HCT116 (cell line): ENCODE results near the gene TSC22D3. TPM values are rescaled to one million over a fixed set of nuclear protein-coding genes. Genes with fewer than 3 reads are reported as not detected.
A peak's percentile ranks its signal among the peaks of the same experiment; 100 is the strongest.

Experiments used
- ATAC-seq: fragments of 200-7000 bp; cut with Tn5 transposase; 2 replicates; pipeline ENCODE4 v1.9.1; 2020; ENCODE audit warnings: mild to moderate bottlenecking, moderate library complexity
- BruUV-seq: library from RNA; stranded (reverse); fragments of 400-500 nt; replicated peaks from 2 replicates; lab custom pipeline; 2021; lab: Mats Ljungman, UMichigan
- CTCF ChIA-PET: fragments of 300-600 bp; sonication (Branson Sonifier 250); formaldehyde crosslinking; loops from one replicate; lab custom pipeline; 2021; ENCODE audit warnings: antibody characterized with exemption; lab: Charles Lee
- POLR2A ChIA-PET: fragments of 300-600, 350-600 bp; sonication (Branson Sonifier 250); formaldehyde crosslinking; loops from one replicate; lab custom pipeline; 2021; ENCODE audit warnings: antibody characterized with exemption; lab: Charles Lee
- RAD21 ChIA-PET, 2 experiments: fragments of 300-600 bp; sonication (Branson Sonifier 250); formaldehyde crosslinking; loops; one replicate each; lab custom pipeline; 2023; ENCODE audit warnings: low total read pairs in 2 of 2; ENCODE audit not compliant: uncharacterized antibody in 2 of 2, unreplicated experiment in 2 of 2, low non-redundant PET in 1 of 2; lab: Charles Lee
- DNase-seq: peaks from one replicate; pipeline ENCODE4 v3.0.0-alpha.2; 2010; ENCODE audit warnings: low read depth, low spot score
- H2AFZ ChIP-seq: fragments of 200-600 bp; shearing (Covaris generic), sonication (generic); 2 replicates; pipeline ENCODE4 v1.6.1; 2017; ENCODE audit warnings: low read depth, mixed run types, mixed read lengths, antibody characterized with exemption, low read length; ENCODE audit not compliant: poor library complexity, severe bottlenecking
- H3K27ac ChIP-seq: 2 replicates; pipeline ENCODE4 v1.5.1; 2012; ENCODE audit warnings: low read depth, low read length
- H3K27me3 ChIP-seq: fragments of 200-600 bp; sonication (generic); 2 replicates; pipeline ENCODE4 v1.6.1; 2016; ENCODE audit warnings: mixed run types, low read length, mixed read lengths; ENCODE audit not compliant: insufficient read depth
- H3K36me3 ChIP-seq, 2 experiments: fragments of 200-500 bp in 1 of 2; fragments of 200-600 bp in 1 of 2; sonication (Bioruptor generic) in 1 of 2; sonication (generic) in 1 of 2; 2 replicates each; pipeline versions ENCODE4 v1.5.1 to v1.6.1; 2014 to 2016; ENCODE audit warnings: low read length in 2 of 2, inconsistent platforms in 1 of 2, mixed read lengths in 1 of 2, mixed run types in 1 of 2; ENCODE audit not compliant: insufficient read depth in 2 of 2, control insufficient read depth in 1 of 2
- H3K4me1 ChIP-seq, 2 experiments: fragments of 200-600 bp in 1 of 2; sonication (generic) in 1 of 2; 2 replicates each; pipeline versions ENCODE4 v1.5.1 to v1.6.1; 2012 to 2017; ENCODE audit warnings: low read length in 2 of 2, inconsistent platforms in 1 of 2, mild to moderate bottlenecking in 1 of 2, mixed read lengths in 1 of 2, mixed run types in 1 of 2, moderate library complexity in 1 of 2; ENCODE audit not compliant: insufficient read depth in 2 of 2, control insufficient read depth in 1 of 2
- H3K4me2 ChIP-seq: fragments of 200-600 bp; sonication (generic); 2 replicates; pipeline ENCODE4 v1.6.1; 2017; ENCODE audit warnings: mixed run types, low read length, mixed read lengths
- H3K4me3 ChIP-seq, 2 experiments: fragments of 200-600 bp in 1 of 2; sonication (generic) in 1 of 2; replicated peaks in 1 of 2; 2 replicates each; pipeline ENCODE4 v1.5.1; 2011 to 2016; ENCODE audit warnings: low read length in 2 of 2, control low read depth in 1 of 2, low read depth in 1 of 2, mild to moderate bottlenecking in 1 of 2, mixed read lengths in 1 of 2, mixed run types in 1 of 2
- H3K79me2 ChIP-seq: fragments of 200-600 bp; sonication (generic); 2 replicates; pipeline ENCODE4 v1.6.1; 2017; ENCODE audit warnings: mild to moderate bottlenecking, mixed run types, low read length, moderate library complexity, mixed read lengths; ENCODE audit not compliant: insufficient read depth
- H3K9ac ChIP-seq: fragments of 200-600 bp; sonication (generic); 2 replicates; pipeline ENCODE4 v1.6.1; 2016; ENCODE audit warnings: low read length, mixed read lengths
- H3K9me2 ChIP-seq: fragments of 200-600 bp; sonication (generic), shearing (Covaris generic); 2 replicates; pipeline ENCODE4 v1.6.1; 2017; ENCODE audit warnings: mixed run types, mild to moderate bottlenecking, moderate library complexity; ENCODE audit not compliant: insufficient read depth
- H3K9me3 ChIP-seq, 2 experiments: fragments of 200-500 bp in 1 of 2; fragments of 200-600 bp in 1 of 2; sonication (Bioruptor generic) in 1 of 2; sonication (generic) in 1 of 2; 2 replicates each; pipeline ENCODE4 v1.6.1; 2014 to 2017; ENCODE audit warnings: low read length in 2 of 2, mixed read lengths in 2 of 2, inconsistent platforms in 1 of 2, low read depth in 1 of 2, mild to moderate bottlenecking in 1 of 2, mixed run types in 1 of 2, moderate library complexity in 1 of 2; ENCODE audit not compliant: control insufficient read depth in 1 of 2, insufficient read depth in 1 of 2
- H4K20me1 ChIP-seq: fragments of 200-600 bp; sonication (generic), shearing (Covaris generic); 2 replicates; pipeline ENCODE4 v1.6.1; 2017; ENCODE audit warnings: mixed run types, mild to moderate bottlenecking, moderate library complexity; ENCODE audit not compliant: insufficient read depth
- CBX3 ChIP-seq: IDR thresholded peaks from 2 replicates; pipeline ENCODE4 v1.6.1; 2012; ENCODE audit warnings: low read depth
- EGR1 ChIP-seq: IDR thresholded peaks from 2 replicates; pipeline ENCODE4 v1.6.1; 2012; ENCODE audit warnings: low read depth
- JUND ChIP-seq: IDR thresholded peaks from 2 replicates; pipeline ENCODE4 v1.6.1; 2012
- POLR2AphosphoS5 ChIP-seq: IDR thresholded peaks from 2 replicates; pipeline ENCODE4 v1.6.1; 2011; ENCODE audit warnings: mild to moderate bottlenecking, low read depth, low read length, moderate library complexity
- RAD21 ChIP-seq: IDR thresholded peaks from 2 replicates; pipeline ENCODE4 v1.6.1; 2012; ENCODE audit warnings: low read depth, mild to moderate bottlenecking
- SIN3A ChIP-seq: IDR thresholded peaks from 2 replicates; pipeline ENCODE4 v1.6.1; 2012; ENCODE audit warnings: low read depth
- YY1 ChIP-seq: IDR thresholded peaks from 2 replicates; pipeline ENCODE4 v1.6.1; 2011; ENCODE audit warnings: low read length, low read depth, moderate library complexity, mild to moderate bottlenecking; ENCODE audit not compliant: insufficient replicate concordance; ENCODE audit errors: extremely low read depth
- ZFX ChIP-seq: fragments of 450-650 bp; IDR thresholded peaks from 2 replicates; pipeline ENCODE4 v1.6.1; 2017
- intact Hi-C: fragments of 100-400 bp; cut with micrococcal nuclease; formaldehyde crosslinking; loops from 2 replicates; pipeline ENCODE4 v1.10.0; 2022
- total RNA-seq: library from RNA; stranded (reverse); gene quantifications from one replicate; pipeline ENCODE4 v1.2.1, GENCODE V29; 2021; ENCODE audit not compliant: unreplicated experiment
- TF ChIP-seq, protein P1 (sequence below), 3 experiments: fragments of 200-600 bp in 1 of 3; sonication (generic) in 1 of 3; IDR thresholded peaks in 2 of 3; conservative IDR thresholded peaks in 1 of 3; 2 replicates each; pipeline ENCODE4 v1.5.1; 2012 to 2017; ENCODE audit warnings: low read depth in 2 of 3, low read length in 2 of 3, antibody characterized with exemption in 1 of 3, borderline replicate concordance in 1 of 3, control low read depth in 1 of 3, mild to moderate bottlenecking in 1 of 3, mixed read lengths in 1 of 3, mixed run types in 1 of 3, moderate library complexity in 1 of 3; ENCODE audit not compliant: insufficient read depth in 1 of 3
- TF ChIP-seq, protein P2 (sequence below): IDR thresholded peaks from 2 replicates; pipeline ENCODE4 v1.6.1; 2012; ENCODE audit warnings: low read depth
- TF ChIP-seq, protein P3 (sequence below): IDR thresholded peaks from 2 replicates; pipeline ENCODE4 v1.6.1; 2012

Gene TSC22D3
- total RNA-seq, 1 experiment from 2014 or later: 24.6 TPM

DNA sequence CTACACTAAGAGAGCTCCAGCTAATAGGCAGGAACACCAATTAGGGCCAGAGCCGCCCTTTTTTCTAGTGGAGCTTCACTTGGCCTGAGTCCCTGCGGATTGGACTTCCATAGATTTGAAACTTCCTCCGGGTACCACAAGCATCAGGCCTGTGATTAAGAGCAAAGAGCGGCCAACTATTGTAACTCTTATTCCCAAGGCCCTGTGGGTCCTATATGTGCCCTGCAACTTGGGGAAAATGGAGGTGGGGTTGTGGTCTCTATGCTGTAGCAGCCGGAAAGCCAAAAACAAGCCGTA is 1.9 kb upstream of the TSC22D3 start, which contains the start of gene NCBP2L:
Gene NCBP2L (plus strand): TSS at position 198 of the 297 bp plus-strand sequence. CDS start 16,488 bp downstream, outside the sequence.
- POLR2A ChIA-PET: interaction anchor here (1.4 kb wide), 1 partner anchor 104 kb away, joined by 5 read pairs; no protein-coding TSS in a partner anchor
- Histone ChIP-seq H3K79me2 (no peaks in the 10 kb centered on the region), H3K9me3 (no peaks in the 10 kb centered on the region), H3K27ac (no peak within 1 kb of the TSS), H3K9me2 (no peaks in the 10 kb centered on the region), H4K20me1 (no peaks in the 10 kb centered on the region), H3K27me3 (no peaks in the 10 kb centered on the region), H3K9ac (no peak within 1 kb of the TSS), H3K4me2 (peak within 1 kb of the TSS; percentile 78), H3K36me3 (no peaks in the 10 kb centered on the region), H3K4me3 (peak within 1 kb of the TSS; percentile 38 to 55)
- CTCF ChIA-PET: interaction anchor here (0.7 to 3.8 kb wide), 13 partner anchors 10 to 329 kb away, joined by 3 to 45 read pairs (median 5); no protein-coding TSS in a partner anchor
- no TSS peak for BruUV-seq
- DNase-seq (no peak), ATAC-seq (no peak)
- no peak for TF ChIP-seq SIN3A
- no peak for TF ChIP-seq JUND
- TF ChIP-seq CBX3: no peak
- TF ChIP-seq, all 23 proteins: peak for 0
- RAD21 ChIA-PET: interaction anchor here (0.6 to 2.6 kb wide), 11 partner anchors 62 to 752 kb away, joined by 3 to 14 read pairs (median 3); partner anchors contain the start of gene PRPS1 (in 1 of the 2)
- H3K4me1 ChIP-seq: peaks cover 8 to 14% of the 10 kb centered on the region in 2 experiments; a peak in 2 of 4 replicates
- H2AFZ ChIP-seq: peak within 1 kb of the TSS; percentile 94
- intact Hi-C loops: loop anchor here (1.0 to 10.0 kb wide), 7 partner anchors 63 to 753 kb away; no protein-coding TSS in a partner anchor

DNA sequence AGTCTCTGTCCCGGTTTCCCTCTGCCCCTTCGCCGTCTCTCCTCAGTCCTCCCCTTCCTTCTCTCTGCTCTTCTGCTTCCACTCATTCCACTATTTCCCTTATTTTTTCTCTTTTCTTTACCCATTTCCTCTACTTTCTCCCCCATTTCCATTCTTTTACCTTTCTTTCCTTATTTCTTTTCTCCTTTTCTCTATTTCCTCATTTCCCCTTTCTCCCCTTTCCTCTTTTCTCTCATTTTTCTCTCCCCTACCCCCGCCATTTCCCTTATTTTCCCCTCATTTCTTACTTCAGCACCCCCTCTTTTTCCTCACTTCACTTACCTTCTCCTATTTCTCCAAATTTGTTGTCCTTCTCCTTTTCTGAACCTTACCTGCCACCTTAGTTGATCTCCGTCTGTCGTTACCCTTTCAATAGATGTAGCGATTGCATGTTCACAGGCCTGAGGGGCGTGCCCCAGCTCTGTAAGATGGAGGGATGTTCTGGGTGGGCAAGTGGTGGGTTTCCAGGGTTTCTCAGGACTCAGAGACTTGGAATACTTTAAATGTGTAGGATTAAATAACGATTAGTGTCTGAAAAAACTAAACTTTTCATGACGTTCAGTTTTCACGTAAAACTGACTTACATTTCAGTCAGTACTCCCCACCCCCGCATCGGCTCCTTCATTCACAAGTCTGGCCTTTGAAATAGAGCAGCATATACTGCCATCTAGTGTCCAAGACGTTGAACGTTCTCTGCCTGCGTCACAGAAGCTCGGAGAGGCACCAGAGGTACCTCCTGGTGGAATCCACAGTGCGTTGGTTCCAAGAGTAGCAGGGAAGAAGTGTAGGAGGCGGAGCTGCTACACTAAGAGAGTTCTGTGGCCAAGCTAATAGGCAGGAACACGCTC is 1.3 kb upstream of the TSC22D3 start:
- BruUV-seq: no TSS peak
- peak overlapping the region; percentile 94 for H2AFZ ChIP-seq
- peak overlapping the region; percentile 38 to 55 for H3K4me3 ChIP-seq
- H3K4me2 ChIP-seq: peak overlapping the region; percentile 78
- no peaks in the 10 kb centered on the region for H3K36me3 ChIP-seq
- no peaks in the 10 kb centered on the region for H3K9me2 ChIP-seq
- H4K20me1 ChIP-seq: no peaks in the 10 kb centered on the region
- intact Hi-C loops: loop anchor here (1.0 to 10.0 kb wide), 7 partner anchors 62 to 752 kb away; no protein-coding TSS in a partner anchor
- H3K27ac ChIP-seq: no peak overlapping the region
- ChIA-PET RAD21 (interaction anchor here (0.6 to 2.6 kb wide), 11 partner anchors 61 to 751 kb away, joined by 3 to 14 read pairs (median 3); partner anchors contain the start of gene PRPS1 (in 1 of the 2)), CTCF (interaction anchor here (0.7 to 3.8 kb wide), 14 partner anchors 10 to 329 kb away, joined by 3 to 45 read pairs (median 4); no protein-coding TSS in a partner anchor), POLR2A (interaction anchor here (1.4 kb wide), 1 partner anchor 104 kb away, joined by 5 read pairs; no protein-coding TSS in a partner anchor)
- TF ChIP-seq EGR1: peak; percentile 91
- no peak for TF ChIP-seq ZFX
- no peak for TF ChIP-seq YY1
- TF ChIP-seq, protein P1, sequence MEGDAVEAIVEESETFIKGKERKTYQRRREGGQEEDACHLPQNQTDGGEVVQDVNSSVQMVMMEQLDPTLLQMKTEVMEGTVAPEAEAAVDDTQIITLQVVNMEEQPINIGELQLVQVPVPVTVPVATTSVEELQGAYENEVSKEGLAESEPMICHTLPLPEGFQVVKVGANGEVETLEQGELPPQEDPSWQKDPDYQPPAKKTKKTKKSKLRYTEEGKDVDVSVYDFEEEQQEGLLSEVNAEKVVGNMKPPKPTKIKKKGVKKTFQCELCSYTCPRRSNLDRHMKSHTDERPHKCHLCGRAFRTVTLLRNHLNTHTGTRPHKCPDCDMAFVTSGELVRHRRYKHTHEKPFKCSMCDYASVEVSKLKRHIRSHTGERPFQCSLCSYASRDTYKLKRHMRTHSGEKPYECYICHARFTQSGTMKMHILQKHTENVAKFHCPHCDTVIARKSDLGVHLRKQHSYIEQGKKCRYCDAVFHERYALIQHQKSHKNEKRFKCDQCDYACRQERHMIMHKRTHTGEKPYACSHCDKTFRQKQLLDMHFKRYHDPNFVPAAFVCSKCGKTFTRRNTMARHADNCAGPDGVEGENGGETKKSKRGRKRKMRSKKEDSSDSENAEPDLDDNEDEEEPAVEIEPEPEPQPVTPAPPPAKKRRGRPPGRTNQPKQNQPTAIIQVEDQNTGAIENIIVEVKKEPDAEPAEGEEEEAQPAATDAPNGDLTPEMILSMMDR (IDR thresholded peaks at IDR 0.05 in 2 of 3, conservative IDR thresholded peaks at IDR 0.05 in 1 of 3; ENCODE audit: borderline replicate concordance in 1 of 3, insufficient read depth in 1 of 3, low read depth in 2 of 3, low read length in 2 of 3): peak; percentile 59 to 85 (median 64)
- TF ChIP-seq RAD21: peak; percentile 89
- TF ChIP-seq POLR2AphosphoS5: no peak
- TF ChIP-seq, protein P2, sequence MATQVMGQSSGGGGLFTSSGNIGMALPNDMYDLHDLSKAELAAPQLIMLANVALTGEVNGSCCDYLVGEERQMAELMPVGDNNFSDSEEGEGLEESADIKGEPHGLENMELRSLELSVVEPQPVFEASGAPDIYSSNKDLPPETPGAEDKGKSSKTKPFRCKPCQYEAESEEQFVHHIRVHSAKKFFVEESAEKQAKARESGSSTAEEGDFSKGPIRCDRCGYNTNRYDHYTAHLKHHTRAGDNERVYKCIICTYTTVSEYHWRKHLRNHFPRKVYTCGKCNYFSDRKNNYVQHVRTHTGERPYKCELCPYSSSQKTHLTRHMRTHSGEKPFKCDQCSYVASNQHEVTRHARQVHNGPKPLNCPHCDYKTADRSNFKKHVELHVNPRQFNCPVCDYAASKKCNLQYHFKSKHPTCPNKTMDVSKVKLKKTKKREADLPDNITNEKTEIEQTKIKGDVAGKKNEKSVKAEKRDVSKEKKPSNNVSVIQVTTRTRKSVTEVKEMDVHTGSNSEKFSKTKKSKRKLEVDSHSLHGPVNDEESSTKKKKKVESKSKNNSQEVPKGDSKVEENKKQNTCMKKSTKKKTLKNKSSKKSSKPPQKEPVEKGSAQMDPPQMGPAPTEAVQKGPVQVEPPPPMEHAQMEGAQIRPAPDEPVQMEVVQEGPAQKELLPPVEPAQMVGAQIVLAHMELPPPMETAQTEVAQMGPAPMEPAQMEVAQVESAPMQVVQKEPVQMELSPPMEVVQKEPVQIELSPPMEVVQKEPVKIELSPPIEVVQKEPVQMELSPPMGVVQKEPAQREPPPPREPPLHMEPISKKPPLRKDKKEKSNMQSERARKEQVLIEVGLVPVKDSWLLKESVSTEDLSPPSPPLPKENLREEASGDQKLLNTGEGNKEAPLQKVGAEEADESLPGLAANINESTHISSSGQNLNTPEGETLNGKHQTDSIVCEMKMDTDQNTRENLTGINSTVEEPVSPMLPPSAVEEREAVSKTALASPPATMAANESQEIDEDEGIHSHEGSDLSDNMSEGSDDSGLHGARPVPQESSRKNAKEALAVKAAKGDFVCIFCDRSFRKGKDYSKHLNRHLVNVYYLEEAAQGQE: no peak
- no peak for TF ChIP-seq JUND
- TF ChIP-seq, protein P3, sequence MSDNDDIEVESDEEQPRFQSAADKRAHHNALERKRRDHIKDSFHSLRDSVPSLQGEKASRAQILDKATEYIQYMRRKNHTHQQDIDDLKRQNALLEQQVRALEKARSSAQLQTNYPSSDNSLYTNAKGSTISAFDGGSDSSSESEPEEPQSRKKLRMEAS: no peak
- no peaks in the 10 kb centered on the region for H3K9me3 ChIP-seq
- no peaks in the 10 kb centered on the region for H3K27me3 ChIP-seq
- no peaks in the 10 kb centered on the region for H3K79me2 ChIP-seq
- DNase-seq (peak; percentile 79), ATAC-seq (peak; percentile 81)
- H3K9ac ChIP-seq: no peak overlapping the region
- H3K4me1 ChIP-seq: peaks cover 8 to 14% of the 10 kb centered on the region in 2 experiments; a peak in 2 of 4 replicates
